HL-60 (cell line): Measurements from ENCODE around the gene CYP27A1.

Experiments used
- CTCF ChIP-seq: IDR thresholded peaks from one replicate; pipeline ENCODE4 v1.5.1; 2011; ENCODE audit warnings: low read length, control low read depth, inconsistent platforms; ENCODE audit not compliant: insufficient read depth
- POLR2AphosphoS5 ChIP-seq: IDR thresholded peaks from 2 replicates; pipeline ENCODE4 v1.6.1; 2012; ENCODE audit warnings: low read depth
- SPI1 ChIP-seq: IDR thresholded peaks from 2 replicates; pipeline ENCODE4 v1.6.1; 2012; ENCODE audit warnings: low read depth, mild to moderate bottlenecking, borderline replicate concordance

- TF ChIP-seq SPI1 = no peak
- TF ChIP-seq CTCF = no peak
- TF ChIP-seq POLR2AphosphoS5 = no peak
These were observed 35.0 kb upstream of the CYP27A1 start for GRCh38 chr2:218746960-218747359.
